HEK293 (cell line): Measurements from ENCODE around the gene EGR2.

Experiments
- PRDM1 ChIP-seq: fragments of 450-650 bp; formaldehyde crosslinking; IDR thresholded peaks from 2 replicates; pipeline ENCODE4; 2016; ENCODE audit warnings: missing biosample characterization, missing genetic modification characterization
- TCF7L2 ChIP-seq: IDR thresholded peaks from 2 replicates; pipeline ENCODE4 v1.6.1; 2011; ENCODE audit warnings: low read depth, mild to moderate bottlenecking, inconsistent platforms, low read length, moderate library complexity, borderline replicate concordance
- TF ChIP-seq, protein P1 (sequence below): fragments of 450-650 bp; formaldehyde crosslinking; IDR thresholded peaks from 2 replicates; pipeline ENCODE4 v1.5.1; 2016; ENCODE audit warnings: missing biosample characterization, missing genetic modification characterization
- TF ChIP-seq, protein P2 (sequence below): fragments of 450-650 bp; formaldehyde crosslinking; IDR thresholded peaks from 2 replicates; pipeline ENCODE4 v1.5.1; 2016; ENCODE audit warnings: missing biosample characterization, missing genetic modification characterization
- TF ChIP-seq, protein P3 (sequence below): fragments of 450-650 bp; IDR thresholded peaks from 2 replicates; pipeline ENCODE4 v1.5.1; 2018; ENCODE audit warnings: missing biosample characterization, missing genetic modification characterization
- TF ChIP-seq, protein P4 (sequence below): fragments of 450-650 bp; formaldehyde crosslinking; IDR thresholded peaks from 2 replicates; pipeline ENCODE4 v1.5.1; 2017; ENCODE audit warnings: missing biosample characterization, mild to moderate bottlenecking, missing genetic modification characterization, moderate library complexity

DNA sequence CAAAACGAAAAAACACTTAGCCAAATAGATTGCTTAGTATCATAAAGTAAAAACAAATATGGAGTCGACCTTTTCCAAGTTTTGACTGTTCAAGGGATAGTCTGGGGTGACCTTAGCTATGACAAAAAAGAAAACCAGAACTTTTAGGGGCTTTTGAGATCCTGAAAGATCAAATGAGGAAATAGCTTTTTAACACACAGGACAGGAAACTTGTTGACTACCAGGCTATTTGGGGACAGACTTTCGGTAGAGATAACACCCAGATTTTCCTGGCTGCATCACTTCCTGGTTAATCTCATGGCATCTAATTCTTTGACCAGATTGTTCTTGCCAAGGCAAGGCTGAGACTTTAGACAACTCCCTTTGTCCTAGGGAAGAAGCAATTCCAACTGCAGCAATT lies 34.5 kb upstream of the EGR2 start:
- TF ChIP-seq TCF7L2 (no peak), PRDM1 (no peak)
- TF ChIP-seq, protein P1, sequence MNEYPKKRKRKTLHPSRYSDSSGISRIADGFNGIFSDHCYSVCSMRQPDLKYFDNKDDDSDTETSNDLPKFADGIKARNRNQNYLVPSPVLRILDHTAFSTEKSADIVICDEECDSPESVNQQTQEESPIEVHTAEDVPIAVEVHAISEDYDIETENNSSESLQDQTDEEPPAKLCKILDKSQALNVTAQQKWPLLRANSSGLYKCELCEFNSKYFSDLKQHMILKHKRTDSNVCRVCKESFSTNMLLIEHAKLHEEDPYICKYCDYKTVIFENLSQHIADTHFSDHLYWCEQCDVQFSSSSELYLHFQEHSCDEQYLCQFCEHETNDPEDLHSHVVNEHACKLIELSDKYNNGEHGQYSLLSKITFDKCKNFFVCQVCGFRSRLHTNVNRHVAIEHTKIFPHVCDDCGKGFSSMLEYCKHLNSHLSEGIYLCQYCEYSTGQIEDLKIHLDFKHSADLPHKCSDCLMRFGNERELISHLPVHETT (tag by site-specific recombination): no peak
- TF ChIP-seq, protein P2, sequence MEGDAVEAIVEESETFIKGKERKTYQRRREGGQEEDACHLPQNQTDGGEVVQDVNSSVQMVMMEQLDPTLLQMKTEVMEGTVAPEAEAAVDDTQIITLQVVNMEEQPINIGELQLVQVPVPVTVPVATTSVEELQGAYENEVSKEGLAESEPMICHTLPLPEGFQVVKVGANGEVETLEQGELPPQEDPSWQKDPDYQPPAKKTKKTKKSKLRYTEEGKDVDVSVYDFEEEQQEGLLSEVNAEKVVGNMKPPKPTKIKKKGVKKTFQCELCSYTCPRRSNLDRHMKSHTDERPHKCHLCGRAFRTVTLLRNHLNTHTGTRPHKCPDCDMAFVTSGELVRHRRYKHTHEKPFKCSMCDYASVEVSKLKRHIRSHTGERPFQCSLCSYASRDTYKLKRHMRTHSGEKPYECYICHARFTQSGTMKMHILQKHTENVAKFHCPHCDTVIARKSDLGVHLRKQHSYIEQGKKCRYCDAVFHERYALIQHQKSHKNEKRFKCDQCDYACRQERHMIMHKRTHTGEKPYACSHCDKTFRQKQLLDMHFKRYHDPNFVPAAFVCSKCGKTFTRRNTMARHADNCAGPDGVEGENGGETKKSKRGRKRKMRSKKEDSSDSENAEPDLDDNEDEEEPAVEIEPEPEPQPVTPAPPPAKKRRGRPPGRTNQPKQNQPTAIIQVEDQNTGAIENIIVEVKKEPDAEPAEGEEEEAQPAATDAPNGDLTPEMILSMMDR (tag by site-specific recombination): no peak
- TF ChIP-seq, protein P3, sequence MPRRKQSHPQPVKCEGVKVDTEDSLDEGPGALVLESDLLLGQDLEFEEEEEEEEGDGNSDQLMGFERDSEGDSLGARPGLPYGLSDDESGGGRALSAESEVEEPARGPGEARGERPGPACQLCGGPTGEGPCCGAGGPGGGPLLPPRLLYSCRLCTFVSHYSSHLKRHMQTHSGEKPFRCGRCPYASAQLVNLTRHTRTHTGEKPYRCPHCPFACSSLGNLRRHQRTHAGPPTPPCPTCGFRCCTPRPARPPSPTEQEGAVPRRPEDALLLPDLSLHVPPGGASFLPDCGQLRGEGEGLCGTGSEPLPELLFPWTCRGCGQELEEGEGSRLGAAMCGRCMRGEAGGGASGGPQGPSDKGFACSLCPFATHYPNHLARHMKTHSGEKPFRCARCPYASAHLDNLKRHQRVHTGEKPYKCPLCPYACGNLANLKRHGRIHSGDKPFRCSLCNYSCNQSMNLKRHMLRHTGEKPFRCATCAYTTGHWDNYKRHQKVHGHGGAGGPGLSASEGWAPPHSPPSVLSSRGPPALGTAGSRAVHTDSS (tag by site-specific recombination): no peak
- TF ChIP-seq, protein P4, sequence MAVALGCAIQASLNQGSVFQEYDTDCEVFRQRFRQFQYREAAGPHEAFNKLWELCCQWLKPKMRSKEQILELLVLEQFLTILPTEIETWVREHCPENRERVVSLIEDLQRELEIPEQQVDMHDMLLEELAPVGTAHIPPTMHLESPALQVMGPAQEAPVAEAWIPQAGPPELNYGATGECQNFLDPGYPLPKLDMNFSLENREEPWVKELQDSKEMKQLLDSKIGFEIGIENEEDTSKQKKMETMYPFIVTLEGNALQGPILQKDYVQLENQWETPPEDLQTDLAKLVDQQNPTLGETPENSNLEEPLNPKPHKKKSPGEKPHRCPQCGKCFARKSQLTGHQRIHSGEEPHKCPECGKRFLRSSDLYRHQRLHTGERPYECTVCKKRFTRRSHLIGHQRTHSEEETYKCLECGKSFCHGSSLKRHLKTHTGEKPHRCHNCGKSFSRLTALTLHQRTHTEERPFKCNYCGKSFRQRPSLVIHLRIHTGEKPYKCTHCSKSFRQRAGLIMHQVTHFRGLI: no peak
